ENCODE results near the gene HSF2BP.
"Not testable (repeated sequence)": the region's sequence is repeated elsewhere in the genome, so short reads cannot be mapped to it uniquely, and the experiment has no call there.

HSF2BP gene

GRCh38 chr21:43635436-43635835 lies 23.9 kb downstream of the HSF2BP start:
- no peaks in the 10 kb centered on the region for H3K9me3 Mint-ChIP-seq
- DNase-seq (no peak), ATAC-seq (replicated peaks) (no peak)
- peaks cover 15 to 19% of the 10 kb centered on the region in 2 donors for H3K27me3 Mint-ChIP-seq
- no peaks in the 10 kb centered on the region for H3K36me3 Mint-ChIP-seq (ENCODE audit: insufficient read depth)
- no peak overlapping the region for H3K27ac Mint-ChIP-seq
- no peaks in the 10 kb centered on the region for H3K4me1 Mint-ChIP-seq (ENCODE audit: low read depth in 2 of 2)
- H3K4me3 Mint-ChIP-seq, result no peak overlapping the region

GRCh38 chr21:43634618-43635017 lies 24.7 kb downstream of the HSF2BP start:
- ATAC-seq (replicated peaks) (no peak), DNase-seq (no peak)
- Mint-ChIP-seq H3K4me1 (ENCODE audit: low read depth in 2 of 2) (no peaks in the 10 kb centered on the region), H3K4me3 (no peak overlapping the region), H3K36me3 (ENCODE audit: insufficient read depth) (no peaks in the 10 kb centered on the region), H3K9me3 (no peaks in the 10 kb centered on the region), H3K27me3 (peaks cover 16 to 19% of the 10 kb centered on the region in 2 donors), H3K27ac (no peak overlapping the region)

GRCh38 chr21:43632373-43632905 lies 26.8 kb downstream of the HSF2BP start:
- no peaks in the 10 kb centered on the region for H3K4me1 Mint-ChIP-seq (ENCODE audit: low read depth in 2 of 2)
- ATAC-seq (replicated peaks) (no peak), DNase-seq (no peak)
- no peaks in the 10 kb centered on the region for H3K36me3 Mint-ChIP-seq (ENCODE audit: insufficient read depth)
- no peak overlapping the region for H3K4me3 Mint-ChIP-seq
- no peak overlapping the region for H3K27ac Mint-ChIP-seq
- H3K9me3 Mint-ChIP-seq, result no peaks in the 10 kb centered on the region
- H3K27me3 Mint-ChIP-seq, result peaks cover 23 to 28% of the 10 kb centered on the region in 2 donors

- no peaks in the 10 kb centered on the region for H3K9me3 Mint-ChIP-seq
- peaks cover 23 to 28% of the 10 kb centered on the region in 2 donors for H3K27me3 Mint-ChIP-seq
- H3K4me3 Mint-ChIP-seq, result no peak overlapping the region
- no peaks in the 10 kb centered on the region for H3K4me1 Mint-ChIP-seq (ENCODE audit: low read depth in 2 of 2)
- no peak for DNase-seq
- no peak overlapping the region for H3K27ac Mint-ChIP-seq
- no peaks in the 10 kb centered on the region for H3K36me3 Mint-ChIP-seq (ENCODE audit: insufficient read depth)
- no peak for ATAC-seq (replicated peaks)
These were observed 27.7 kb downstream of the HSF2BP start for GRCh38 chr21:43631411-43632107.

- Mint-ChIP-seq H3K27me3 (peaks cover 48 to 60% of the 10 kb centered on the region in 2 donors), H3K9me3 (no peaks in the 10 kb centered on the region), H3K27ac (no peak overlapping the region), H3K36me3 (ENCODE audit: insufficient read depth) (no peaks in the 10 kb centered on the region), H3K4me3 (no peak overlapping the region), H3K4me1 (ENCODE audit: low read depth in 2 of 2) (no peaks in the 10 kb centered on the region)
- DNase-seq, result no peak
- ATAC-seq (replicated peaks), result no peak
These were observed 31.8 kb downstream of the HSF2BP start for GRCh38 chr21:43627527-43627926.

- no peak overlapping the region for H3K27ac Mint-ChIP-seq
- H3K4me3 Mint-ChIP-seq, result no peak overlapping the region
- H3K36me3 Mint-ChIP-seq (ENCODE audit: insufficient read depth), result no peaks in the 10 kb centered on the region
- no peak for DNase-seq
- peaks cover 42 to 51% of the 10 kb centered on the region in 2 donors for H3K27me3 Mint-ChIP-seq
- H3K9me3 Mint-ChIP-seq, result no peaks in the 10 kb centered on the region
- no peak for ATAC-seq (replicated peaks)
- H3K4me1 Mint-ChIP-seq (ENCODE audit: low read depth in 2 of 2), result no peaks in the 10 kb centered on the region
These were observed 32.9 kb downstream of the HSF2BP start for GRCh38 chr21:43626390-43626789.

- H3K36me3 Mint-ChIP-seq (ENCODE audit: insufficient read depth), result no peaks in the 10 kb centered on the region
- ATAC-seq (replicated peaks), result no peak
These were observed 34.9 kb downstream of the HSF2BP start for GRCh38 chr21:43624339-43624738.

GRCh38 chr21:43623588-43623987 lies 35.7 kb downstream of the HSF2BP start:
- H3K27me3 Mint-ChIP-seq, result peaks cover 48 to 64% of the 10 kb centered on the region in 2 donors
- ATAC-seq (replicated peaks), result no peak

More at GRCh38 chr21:43624339-43624738, 34.9 kb downstream of the HSF2BP start:
- Mint-ChIP-seq H3K27ac (no peak overlapping the region), H3K27me3 (peaks cover 52 to 64% of the 10 kb centered on the region in 2 donors), H3K4me1 (ENCODE audit: low read depth in 2 of 2) (no peaks in the 10 kb centered on the region), H3K4me3 (no peak overlapping the region), H3K9me3 (peaks cover 0 to 4% of the 10 kb centered on the region in 2 donors)
- DNase-seq, result no peak

GRCh38 chr21:43622796-43623195 lies 36.5 kb downstream of the HSF2BP start:
- no peak for ATAC-seq (replicated peaks)
- peaks cover 48 to 57% of the 10 kb centered on the region in 2 donors for H3K27me3 Mint-ChIP-seq
- peaks cover 0 to 4% of the 10 kb centered on the region in 2 donors for H3K9me3 Mint-ChIP-seq
- H3K36me3 Mint-ChIP-seq (ENCODE audit: insufficient read depth), result no peaks in the 10 kb centered on the region
- H3K4me3 Mint-ChIP-seq, result no peak overlapping the region
- DNase-seq, result no peak
- no peaks in the 10 kb centered on the region for H3K4me1 Mint-ChIP-seq (ENCODE audit: low read depth in 2 of 2)
- no peak overlapping the region for H3K27ac Mint-ChIP-seq

More at GRCh38 chr21:43623588-43623987, 35.7 kb downstream of the HSF2BP start:
- no peaks in the 10 kb centered on the region for H3K36me3 Mint-ChIP-seq (ENCODE audit: insufficient read depth)
- peaks cover 0 to 4% of the 10 kb centered on the region in 2 donors for H3K9me3 Mint-ChIP-seq
- no peak overlapping the region for H3K27ac Mint-ChIP-seq
- no peak overlapping the region for H3K4me3 Mint-ChIP-seq
- H3K4me1 Mint-ChIP-seq (ENCODE audit: low read depth in 2 of 2), result no peaks in the 10 kb centered on the region
- no peak for DNase-seq

GRCh38 chr21:43619856-43620255 lies 39.4 kb downstream of the HSF2BP start:
- ATAC-seq (replicated peaks) (no peak), DNase-seq (no peak)
- H3K4me1 Mint-ChIP-seq (ENCODE audit: low read depth in 2 of 2), result no peaks in the 10 kb centered on the region
- H3K27me3 Mint-ChIP-seq, result peaks cover 37 to 42% of the 10 kb centered on the region in 2 donors
- no peaks in the 10 kb centered on the region for H3K36me3 Mint-ChIP-seq (ENCODE audit: insufficient read depth)
- no peak overlapping the region for H3K4me3 Mint-ChIP-seq
- H3K9me3 Mint-ChIP-seq, result peaks cover 0 to 4% of the 10 kb centered on the region in 2 donors
- H3K27ac Mint-ChIP-seq, result no peak overlapping the region

GRCh38 chr21:43619344-43619743 lies 39.9 kb downstream of the HSF2BP start:
- H3K9me3 Mint-ChIP-seq, result peaks cover 0 to 4% of the 10 kb centered on the region in 2 donors
- H3K27me3 Mint-ChIP-seq, result peaks cover 32 to 38% of the 10 kb centered on the region in 2 donors
- no peak overlapping the region for H3K4me3 Mint-ChIP-seq
- H3K27ac Mint-ChIP-seq, result no peak overlapping the region
- no peaks in the 10 kb centered on the region for H3K4me1 Mint-ChIP-seq (ENCODE audit: low read depth in 2 of 2)
- no peak for DNase-seq
- no peak for ATAC-seq (replicated peaks)
- no peaks in the 10 kb centered on the region for H3K36me3 Mint-ChIP-seq (ENCODE audit: insufficient read depth)

GRCh38 chr21:43618940-43619339 lies 40.3 kb downstream of the HSF2BP start:
- Mint-ChIP-seq H3K27me3 (peaks cover 31 to 34% of the 10 kb centered on the region in 2 donors), H3K27ac (no peak overlapping the region), H3K4me1 (ENCODE audit: low read depth in 2 of 2) (no peaks in the 10 kb centered on the region), H3K36me3 (ENCODE audit: insufficient read depth) (no peaks in the 10 kb centered on the region), H3K4me3 (no peak overlapping the region), H3K9me3 (peaks cover 0 to 4% of the 10 kb centered on the region in 2 donors)
- ATAC-seq (replicated peaks) (no peak), DNase-seq (no peak)

- H3K9me3 Mint-ChIP-seq; H3K36me3 Mint-ChIP-seq (ENCODE audit: insufficient read depth); H3K4me3 Mint-ChIP-seq; ATAC-seq (replicated peaks); DNase-seq; H3K4me1 Mint-ChIP-seq (ENCODE audit: low read depth in 2 of 2): not testable (repeated sequence)
- Mint-ChIP-seq H3K27ac (peak overlapping the region in 1 of 2 donors; percentile 41), H3K27me3 (peaks cover 20 to 22% of the 10 kb centered on the region in 2 donors)
These were observed 42.4 kb downstream of the HSF2BP start for GRCh38 chr21:43616861-43617260.

GRCh38 chr21:43614839-43615238 lies 44.4 kb downstream of the HSF2BP start:
- peaks cover 3 to 6% of the 10 kb centered on the region in 2 donors for H3K27me3 Mint-ChIP-seq
- no peaks in the 10 kb centered on the region for H3K9me3 Mint-ChIP-seq
- H3K4me3 Mint-ChIP-seq, result no peak overlapping the region
- DNase-seq (no peak), ATAC-seq (replicated peaks) (no peak)
- H3K36me3 Mint-ChIP-seq (ENCODE audit: insufficient read depth), result no peaks in the 10 kb centered on the region
- H3K27ac Mint-ChIP-seq, result no peak overlapping the region
- H3K4me1 Mint-ChIP-seq (ENCODE audit: low read depth in 2 of 2), result no peaks in the 10 kb centered on the region
